Measurements from ENCODE around the gene DTYMK. TPM values are rescaled to one million over a fixed set of nuclear protein-coding genes. Genes with fewer than 3 reads are reported as not detected.

DTYMK gene
- total and polyA plus RNA-seq, 2 of the 8 experiments (the other 6 are each of a cell fraction or from before 2014, with no cell fraction given) = 58.3 to 69.9 TPM

- Histone ChIP-seq H3K79me2 (ENCODE audit: control insufficient read depth in 1 of 2, insufficient read depth in 2 of 2, low read length in 2 of 2) (peaks cover 31 to 90% of the 10 kb centered on the region in 2 experiments), H3K4me3 (ENCODE audit: extremely low read depth in 1 of 4, insufficient read depth in 2 of 4, low read depth in 3 of 4, low read length in 4 of 4) (no peak overlapping the region), H3K4me1 (replicated peaks in 1 of 4; ENCODE audit: control insufficient read depth in 3 of 4, insufficient read depth in 4 of 4, low read length in 3 of 4) (peaks cover 5 to 6% (median 5%) of the 10 kb centered on the region in 4 experiments), H2BK12ac (ENCODE audit: low read depth, low read length) (no peak overlapping the region), H3K9ac (replicated peaks in 1 of 4; ENCODE audit: extremely low read depth in 1 of 4, low read depth in 3 of 4, low read length in 3 of 4) (no peak overlapping the region), H3K23ac (ENCODE audit: insufficient read length) (no peak overlapping the region), H3K14ac (ENCODE audit: insufficient read length) (no peak overlapping the region), H2BK120ac (replicated peaks; ENCODE audit: low read depth, low read length) (no peak overlapping the region), H3K27ac (ENCODE audit: low read depth, low read length) (no peak overlapping the region), H3K18ac (ENCODE audit: extremely low read depth, low read length) (no peak overlapping the region), H4K91ac (replicated peaks; ENCODE audit: insufficient read length, low read length) (no peak overlapping the region), H4K5ac (ENCODE audit: insufficient read length, low read depth, low read length) (no peak overlapping the region), H4K20me1 (replicated peaks in 1 of 2; ENCODE audit: control insufficient read depth in 1 of 2, insufficient read depth in 2 of 2, low read length in 2 of 2) (peaks cover 26 to 37% of the 10 kb centered on the region in 2 experiments), H3K9me3 (ENCODE audit: insufficient read depth in 2 of 2, low read depth in 1 of 2, low read length in 1 of 2) (no peaks in the 10 kb centered on the region), H2AFZ (ENCODE audit: low read length) (no peak overlapping the region), H2BK5ac (ENCODE audit: low read depth, low read length) (no peak overlapping the region), H2AK5ac (ENCODE audit: low read depth, low read length) (no peak overlapping the region), H3K27me3 (replicated peaks in 1 of 4; ENCODE audit: control insufficient read depth in 3 of 4, extremely low read depth in 1 of 4, insufficient read depth in 3 of 4, low read length in 3 of 4) (no peaks in the 10 kb centered on the region), H4K8ac (ENCODE audit: extremely low read depth, insufficient read depth, low read length) (no peak overlapping the region), H3K23me2 (ENCODE audit: low read depth, low read length) (no peaks in the 10 kb centered on the region), H2BK15ac (ENCODE audit: low read length) (no peak overlapping the region), H3K56ac (replicated peaks; ENCODE audit: insufficient read length, low read depth, low read length) (no peak overlapping the region), H3K4me2 (ENCODE audit: insufficient read depth in 1 of 2, low read depth in 2 of 2, low read length in 2 of 2) (no peak overlapping the region), H3K36me3 (ENCODE audit: control insufficient read depth in 2 of 4, insufficient read depth in 4 of 4, low read length in 3 of 4) (peaks cover 0 to 3% (median 0%) of the 10 kb centered on the region in 4 experiments; a peak in 2 of 8 replicates), H2BK20ac (ENCODE audit: low read length) (no peak overlapping the region), H3K4ac (replicated peaks; ENCODE audit: insufficient read length, low read depth, low read length) (no peak overlapping the region), H3K79me1 (ENCODE audit: low read depth, low read length) (peaks cover 27% of the 10 kb centered on the region)
- TF ChIP-seq SP1 (IDR thresholded peaks at IDR 0.05; ENCODE audit: low read depth, low read length) (no peak), SIX5 (IDR thresholded peaks at IDR 0.05; ENCODE audit: low read depth, low read length) (no peak), HDAC6 (IDR thresholded peaks at IDR 0.05; ENCODE audit: low read depth, low read length) (no peak)
- POLR2A ChIA-PET (ENCODE audit: partially characterized antibody) = interaction anchor here (1.1 kb wide), 1 partner anchor 28 kb away, joined by 3 read pairs; no protein-coding TSS in a partner anchor
- no peak for FAIRE-seq
- DNase-seq (ENCODE audit: low read depth in 1 of 2, low spot score in 2 of 2) = no peak
- 90% methylated on average over 26 of the region's 26 CpGs; no CpG with 5 or more reads in 1 of the 2 experiments for WGBS, 2 experiments (ENCODE audit: extremely low coverage in 1 of 2, insufficient coverage in 1 of 2, insufficient read length in 1 of 2, insufficient replicate concordance in 2 of 2, low coverage in 1 of 2, low lambda C conversion rate in 2 of 2, missing lambda C conversion rate in 1 of 2)
- CTCF ChIA-PET (ENCODE audit: partially characterized antibody) = interaction anchor here (0.9 to 3.3 kb wide), 2 partner anchors 14 to 253 kb away, joined by 3 to 19 read pairs; no protein-coding TSS in a partner anchor
These were observed 41.3 kb downstream of the DTYMK start for GRCh38 chr2:241645056-241645914.
